NCI-H82 (cell line): ENCODE data around the gene GJB4.
A peak's percentile ranks its signal among the peaks of the same experiment; 100 is the strongest.

Source experiments
- DNase-seq: peaks from one replicate; lab custom pipeline; 2025; lab: John Stamatoyannopoulos, UW

The GJB4 gene

GRCh38 chr1:34778381-34778780 is 18.8 kb downstream of the GJB4 start:
- DNase-seq = no peak

DNA sequence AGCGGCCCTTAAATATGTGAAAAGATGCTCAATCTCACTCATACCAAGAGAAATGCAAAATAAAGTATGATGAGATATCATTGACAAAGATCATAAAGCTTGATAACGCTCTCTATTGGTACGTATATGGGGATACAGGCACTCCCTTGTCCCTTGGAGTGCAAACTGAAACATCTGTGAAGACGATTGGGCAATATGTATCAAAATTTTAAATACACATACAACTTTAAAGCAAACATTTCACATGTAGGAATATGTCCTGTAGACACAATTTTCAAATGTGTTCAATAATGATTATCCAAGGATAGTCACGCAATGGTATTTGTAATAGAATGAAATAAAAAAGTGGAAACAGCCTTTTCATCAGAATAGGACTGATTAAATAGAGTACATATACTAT is 19.5 kb downstream of the GJB4 start:
- DNase-seq = no peak

GRCh38 chr1:34779526-34779925 is 20.0 kb downstream of the GJB4 start:
- no peak for DNase-seq

DNA sequence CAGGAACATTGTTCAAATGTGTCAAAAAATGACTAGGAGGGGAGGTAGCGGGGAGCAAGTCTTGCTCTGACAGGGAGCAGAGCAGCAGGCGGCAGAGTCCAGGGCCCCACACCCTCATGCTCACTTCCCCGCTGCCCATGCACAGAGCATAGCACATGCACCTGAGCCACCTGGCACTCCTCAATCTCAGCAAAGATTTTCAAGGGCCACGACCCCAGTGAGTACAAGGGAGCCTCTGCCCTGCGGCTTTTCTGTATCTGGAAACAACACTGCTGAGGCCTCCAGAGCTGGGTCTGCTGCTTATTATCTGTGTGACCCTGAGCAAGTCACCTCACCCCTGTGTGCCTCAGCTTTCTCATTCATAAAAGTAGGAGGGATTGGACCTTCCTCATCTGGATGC is 20.4 kb downstream of the GJB4 start:
- DNase-seq = no peak

GRCh38 chr1:34780528-34780927 is 21.0 kb downstream of the GJB4 start:
- no peak for DNase-seq

DNA sequence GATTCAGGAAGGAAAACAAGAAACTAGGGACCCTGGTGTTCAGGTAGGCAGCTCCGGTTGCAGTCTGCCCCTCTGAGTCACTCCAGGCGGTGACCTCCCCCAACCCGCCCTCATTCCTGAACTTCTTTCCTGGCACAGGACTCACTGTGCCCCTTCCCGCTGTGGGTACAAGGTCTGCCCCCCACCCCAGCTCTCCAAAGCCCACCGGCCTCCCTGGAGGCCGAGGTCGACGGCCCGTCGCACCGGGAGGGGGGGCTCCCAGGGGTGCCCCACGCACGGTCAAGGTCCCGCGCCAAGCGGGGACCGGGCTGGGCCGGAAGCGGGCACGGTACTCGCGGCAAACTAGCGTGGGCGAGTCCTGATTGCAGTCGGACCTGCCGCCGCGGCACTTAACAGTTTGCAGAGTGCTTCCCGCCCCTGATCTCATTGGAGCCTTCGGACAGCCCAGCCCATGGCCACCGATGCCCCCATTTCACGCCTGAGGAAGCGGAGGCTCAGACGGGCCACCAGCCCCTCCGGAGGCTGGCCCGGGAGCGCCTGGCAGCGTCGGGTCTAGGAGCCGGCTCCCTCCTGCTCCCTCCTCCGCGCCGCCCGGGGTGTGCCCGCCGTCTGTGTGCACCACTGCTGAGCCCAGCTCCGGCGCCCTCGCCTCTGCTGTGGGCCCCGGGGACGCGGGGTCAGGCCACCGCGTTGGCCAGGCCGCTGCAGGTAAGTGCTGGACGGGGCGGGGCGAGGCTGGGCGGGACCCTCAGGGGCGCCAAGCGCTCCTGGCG is 21.7 kb downstream of the GJB4 start, which contains the start of gene GJB3:
GJB3 (plus strand) TSS at position 144 of the 773 bp plus-strand sequence. CDS start 3,549 bp downstream, outside the sequence.
- DNase-seq = peak; percentile 38

- DNase-seq = peak; percentile 48
Observed at GRCh38 chr1:34781844-34782391, 22.4 kb downstream of the GJB4 start.

DNA sequence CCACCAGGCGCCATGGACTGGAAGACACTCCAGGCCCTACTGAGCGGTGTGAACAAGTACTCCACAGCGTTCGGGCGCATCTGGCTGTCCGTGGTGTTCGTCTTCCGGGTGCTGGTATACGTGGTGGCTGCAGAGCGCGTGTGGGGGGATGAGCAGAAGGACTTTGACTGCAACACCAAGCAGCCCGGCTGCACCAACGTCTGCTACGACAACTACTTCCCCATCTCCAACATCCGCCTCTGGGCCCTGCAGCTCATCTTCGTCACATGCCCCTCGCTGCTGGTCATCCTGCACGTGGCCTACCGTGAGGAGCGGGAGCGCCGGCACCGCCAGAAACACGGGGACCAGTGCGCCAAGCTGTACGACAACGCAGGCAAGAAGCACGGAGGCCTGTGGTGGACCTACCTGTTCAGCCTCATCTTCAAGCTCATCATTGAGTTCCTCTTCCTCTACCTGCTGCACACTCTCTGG is 25.2 kb downstream of the GJB4 start:
- no peak for DNase-seq

DNA sequence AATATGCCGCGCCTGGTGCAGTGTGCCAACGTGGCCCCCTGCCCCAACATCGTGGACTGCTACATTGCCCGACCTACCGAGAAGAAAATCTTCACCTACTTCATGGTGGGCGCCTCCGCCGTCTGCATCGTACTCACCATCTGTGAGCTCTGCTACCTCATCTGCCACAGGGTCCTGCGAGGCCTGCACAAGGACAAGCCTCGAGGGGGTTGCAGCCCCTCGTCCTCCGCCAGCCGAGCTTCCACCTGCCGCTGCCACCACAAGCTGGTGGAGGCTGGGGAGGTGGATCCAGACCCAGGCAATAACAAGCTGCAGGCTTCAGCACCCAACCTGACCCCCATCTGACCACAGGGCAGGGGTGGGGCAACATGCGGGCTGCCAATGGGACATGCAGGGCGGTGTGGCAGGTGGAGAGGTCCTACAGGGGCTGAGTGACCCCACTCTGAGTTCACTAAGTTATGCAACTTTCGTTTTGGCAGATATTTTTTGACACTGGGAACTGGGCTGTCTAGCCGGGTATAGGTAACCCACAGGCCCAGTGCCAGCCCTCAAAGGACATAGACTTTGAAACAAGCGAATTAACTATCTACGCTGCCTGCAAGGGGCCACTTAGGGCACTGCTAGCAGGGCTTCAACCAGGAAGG is 25.8 kb downstream of the GJB4 start:
- no peak for DNase-seq

- no peak for DNase-seq
Observed at GRCh38 chr1:34785875-34786470, 26.4 kb downstream of the GJB4 start.

- DNase-seq = peak; percentile 89
Observed at GRCh38 chr1:34786521-34787325, 27.2 kb downstream of the GJB4 start.

GRCh38 chr1:34787461-34788420 is 28.2 kb downstream of the GJB4 start:
- peak; percentile 70 for DNase-seq

- no peak for DNase-seq
Observed at GRCh38 chr1:34790985-34791384, 31.4 kb downstream of the GJB4 start.

GRCh38 chr1:34792424-34792823 is 32.9 kb downstream of the GJB4 start:
- no peak for DNase-seq

DNA sequence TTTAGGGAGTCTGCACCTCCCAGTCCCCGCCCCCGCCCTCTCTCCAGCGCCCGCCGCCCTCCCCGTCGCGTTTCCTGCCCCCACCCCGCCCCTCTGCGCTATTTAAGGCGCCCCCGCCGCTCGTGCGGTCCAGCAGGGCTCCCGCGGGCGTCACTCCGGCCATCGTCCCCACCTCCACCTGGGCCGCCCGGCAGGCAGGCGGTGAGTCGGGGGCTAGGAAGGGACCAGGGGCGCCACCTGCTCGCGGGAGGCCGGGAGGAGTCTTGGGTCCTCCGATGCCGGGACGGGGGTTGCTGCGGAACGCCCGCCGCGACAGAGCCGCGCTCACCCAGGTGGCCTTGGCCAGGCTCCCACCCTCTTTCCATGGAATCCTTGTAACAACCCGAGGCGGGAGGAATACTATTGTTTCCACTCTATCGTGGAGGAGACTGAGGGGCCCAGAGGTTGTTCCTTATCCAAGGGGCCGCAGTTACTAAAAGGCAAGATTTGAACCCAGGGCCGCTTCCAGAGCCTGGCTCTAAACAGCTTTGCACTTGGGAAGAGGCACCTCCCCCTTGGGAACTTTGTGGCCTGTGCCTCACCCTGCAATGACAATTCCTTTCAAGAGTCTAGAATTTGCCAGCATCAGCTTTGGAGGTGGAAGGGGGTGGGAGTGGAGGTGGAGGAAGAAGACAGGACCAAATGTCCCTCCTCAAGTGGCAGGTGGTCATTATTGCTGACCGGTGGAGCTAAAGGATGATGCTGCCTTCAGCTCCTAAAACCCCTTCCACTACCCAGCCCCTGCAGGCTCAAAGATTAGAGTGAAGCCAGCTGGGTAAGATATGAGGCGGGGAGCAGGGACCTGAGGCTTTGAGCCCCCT is 33.6 kb downstream of the GJB4 start, which contains the start of gene GJA4:
GJA4 (plus strand) TSS at position 132 of the 860 bp plus-strand sequence. CDS start 1,215 bp downstream, outside the sequence.
- DNase-seq = no peak

- DNase-seq = no peak
Observed at GRCh38 chr1:34794001-34794789, 34.7 kb downstream of the GJB4 start.

- no peak for DNase-seq
Observed at GRCh38 chr1:34794790-34795180, 35.2 kb downstream of the GJB4 start.

GRCh38 chr1:34795916-34796315 is 36.4 kb downstream of the GJB4 start:
- DNase-seq = no peak

- no peak for DNase-seq
Observed at GRCh38 chr1:34796990-34797389, 37.5 kb downstream of the GJB4 start.
